CD4-positive, alpha-beta T cell treated with Interleukin-2 at 100 ng/mL for 4 hours (primary cell): ENCODE results near the gene PFDN4.

ENCODE experiments used
- DNase-seq: peaks from one replicate; pipeline ENCODE4 v3.0.0-alpha.2; 2020; ENCODE audit warnings: low spot score

PFDN4 gene

GRCh38 chr20:54173653-54174456, 34.0 kb upstream of the PFDN4 start, which contains the start of gene CYP24A1:
TSS of gene CYP24A1 (minus strand) at chr20:54173986. CDS start at chr20:54173579, 407 bp downstream.
- no peak for DNase-seq

DNA sequence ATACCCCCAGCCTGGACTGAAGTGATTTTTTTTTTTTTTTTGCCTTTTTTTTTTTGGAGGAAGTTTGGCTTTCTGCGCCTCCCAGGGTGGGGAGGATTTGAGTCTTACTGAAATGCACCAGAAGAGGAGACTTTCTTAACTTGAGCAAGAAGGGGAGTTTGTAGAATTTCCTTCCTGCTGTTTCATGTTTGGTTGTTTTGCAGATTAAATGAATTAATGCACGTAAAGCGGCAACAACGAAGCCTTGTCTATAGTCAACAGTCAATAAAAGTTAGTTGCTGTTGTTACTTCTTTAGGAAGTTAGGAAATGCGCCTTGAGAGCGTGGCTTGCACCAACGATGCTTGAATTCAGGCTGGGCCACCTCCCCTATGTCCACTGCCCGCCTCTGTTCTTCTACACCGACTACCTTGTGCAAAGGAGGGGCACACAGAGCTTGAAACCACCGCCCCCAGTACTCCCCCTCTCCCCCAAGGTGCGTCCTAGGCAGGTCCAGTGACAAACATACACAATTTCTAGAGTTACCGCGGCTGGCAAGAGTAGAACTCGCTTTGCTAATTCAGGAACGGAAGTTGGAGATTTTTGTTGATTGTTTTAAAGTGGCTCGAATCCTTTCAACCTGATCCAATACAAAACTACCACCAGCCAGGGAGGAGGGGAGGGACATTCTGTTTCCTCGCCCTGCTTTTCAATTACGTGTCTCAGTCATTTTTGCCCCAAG, 33.3 kb upstream of the PFDN4 start:
- no peak for DNase-seq

DNA sequence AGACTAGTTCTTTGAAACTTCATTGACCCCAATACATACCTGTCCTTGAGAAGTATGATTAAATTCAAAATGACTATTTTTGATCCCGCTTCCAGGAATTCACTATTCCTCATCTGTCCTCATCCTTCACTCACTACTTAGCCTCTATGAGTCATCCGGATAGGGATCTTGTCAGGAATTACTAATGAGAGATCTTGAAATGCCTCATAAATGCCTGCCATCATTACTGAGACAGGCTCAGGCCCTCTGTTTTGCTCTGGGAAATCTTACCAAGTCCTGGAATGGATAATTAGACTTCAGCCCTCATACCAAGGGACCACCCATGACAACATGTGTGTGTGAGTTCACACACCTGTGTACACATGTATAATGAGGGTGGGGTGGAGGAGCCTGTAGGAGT, 31.3 kb upstream of the PFDN4 start:
- DNase-seq, result no peak

GRCh38 chr20:54177378-54177777, 30.5 kb upstream of the PFDN4 start:
- no peak for DNase-seq

GRCh38 chr20:54178256-54178655, 29.6 kb upstream of the PFDN4 start:
- DNase-seq, result no peak

- no peak for DNase-seq
Observed at GRCh38 chr20:54179946-54180345, 27.9 kb upstream of the PFDN4 start.

DNA sequence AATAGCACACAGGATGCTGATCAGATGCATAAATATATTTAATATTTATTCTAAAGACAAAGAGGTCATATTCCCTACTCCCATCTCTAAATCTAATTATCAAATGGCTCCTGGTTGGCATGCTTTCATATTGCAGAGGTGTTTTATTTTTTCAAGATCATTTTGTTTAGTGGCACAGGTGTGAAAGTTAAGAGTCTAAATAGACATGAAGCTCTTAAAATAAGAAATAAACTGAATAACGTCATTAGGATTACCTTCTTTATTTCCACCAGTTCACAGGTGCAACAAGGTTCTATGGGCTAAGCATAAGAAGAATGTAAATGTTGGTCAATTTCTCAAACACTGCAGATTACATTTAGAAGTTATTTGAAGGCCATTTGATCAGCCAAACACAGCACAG, 27.0 kb upstream of the PFDN4 start:
- no peak for DNase-seq

DNA sequence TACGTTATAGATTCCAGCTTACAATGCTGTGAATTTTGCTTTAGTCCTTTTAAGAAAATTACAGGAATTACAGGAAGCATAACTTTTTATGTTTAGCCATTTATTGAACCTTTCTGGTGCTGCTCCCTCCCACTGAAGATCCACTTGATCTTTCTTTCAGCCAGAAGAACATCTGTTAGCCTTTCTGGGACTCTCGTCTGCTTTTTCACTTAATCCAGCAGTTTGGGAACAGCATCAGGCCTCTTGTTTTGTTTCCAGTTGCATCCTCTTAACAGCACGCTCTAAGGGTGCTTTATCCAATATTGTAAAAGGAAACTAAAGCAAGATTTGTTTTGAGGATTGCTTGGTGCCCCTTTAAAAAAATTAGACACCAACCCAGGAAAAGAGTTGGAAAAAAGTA, 23.8 kb upstream of the PFDN4 start:
- no peak for DNase-seq

GRCh38 chr20:54184904-54185626, 22.8 kb upstream of the PFDN4 start:
- DNase-seq, result no peak

DNA sequence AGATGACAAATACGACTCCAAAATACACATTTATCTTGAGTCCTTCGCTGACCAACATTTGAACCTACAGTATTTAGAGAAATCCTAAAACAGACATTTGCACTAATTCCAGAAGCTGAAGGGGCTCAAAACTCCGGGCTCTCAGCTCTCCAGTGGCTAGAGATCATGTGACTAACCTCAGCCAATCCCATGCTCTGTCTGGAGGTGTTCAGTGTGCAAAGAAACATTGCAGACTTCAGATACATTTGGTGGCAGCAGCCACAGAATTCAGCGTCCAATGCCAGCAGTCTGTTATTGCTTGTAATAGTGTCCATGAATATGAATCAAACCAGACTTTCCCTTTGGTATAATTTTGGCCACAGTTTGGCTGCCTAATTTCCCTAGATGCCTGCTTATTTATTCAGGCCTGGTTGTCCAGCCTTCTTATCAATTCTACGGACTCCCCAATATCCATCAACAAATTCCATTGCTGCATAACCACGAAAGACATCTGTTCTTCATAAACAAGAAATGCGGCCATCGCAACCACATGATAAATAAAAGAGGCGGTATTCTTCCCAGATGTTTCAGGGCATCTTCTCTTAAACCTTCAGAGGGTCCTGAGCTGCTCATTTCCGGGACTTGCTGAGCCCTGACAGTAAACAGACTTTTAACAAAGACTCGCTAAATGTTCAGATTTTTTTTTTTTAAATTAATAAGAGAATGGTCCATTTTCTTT, 19.6 kb upstream of the PFDN4 start:
- DNase-seq, result no peak

DNA sequence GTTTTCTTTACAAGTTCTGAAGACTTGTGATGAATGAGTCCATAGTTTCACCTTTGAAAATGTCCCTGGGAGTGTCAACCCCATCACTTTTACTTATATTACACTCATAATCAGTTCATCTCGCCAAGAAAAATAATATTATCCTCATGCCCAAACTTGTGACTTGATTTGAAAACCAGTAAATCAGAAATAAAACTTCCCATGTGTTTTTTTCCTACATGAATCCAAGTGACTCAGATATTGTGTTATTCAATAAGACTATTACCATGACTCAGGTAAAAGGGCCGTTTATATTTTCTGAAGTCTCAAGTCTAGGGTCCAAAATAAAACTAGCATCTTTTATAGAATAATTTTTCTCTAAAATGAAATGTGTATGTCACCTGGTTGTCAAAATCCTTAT, 18.3 kb upstream of the PFDN4 start:
- DNase-seq, result no peak

GRCh38 chr20:54190217-54190616, 17.7 kb upstream of the PFDN4 start:
- no peak for DNase-seq

- DNase-seq, result no peak
Observed at GRCh38 chr20:54193817-54194216, 14.1 kb upstream of the PFDN4 start.

DNA sequence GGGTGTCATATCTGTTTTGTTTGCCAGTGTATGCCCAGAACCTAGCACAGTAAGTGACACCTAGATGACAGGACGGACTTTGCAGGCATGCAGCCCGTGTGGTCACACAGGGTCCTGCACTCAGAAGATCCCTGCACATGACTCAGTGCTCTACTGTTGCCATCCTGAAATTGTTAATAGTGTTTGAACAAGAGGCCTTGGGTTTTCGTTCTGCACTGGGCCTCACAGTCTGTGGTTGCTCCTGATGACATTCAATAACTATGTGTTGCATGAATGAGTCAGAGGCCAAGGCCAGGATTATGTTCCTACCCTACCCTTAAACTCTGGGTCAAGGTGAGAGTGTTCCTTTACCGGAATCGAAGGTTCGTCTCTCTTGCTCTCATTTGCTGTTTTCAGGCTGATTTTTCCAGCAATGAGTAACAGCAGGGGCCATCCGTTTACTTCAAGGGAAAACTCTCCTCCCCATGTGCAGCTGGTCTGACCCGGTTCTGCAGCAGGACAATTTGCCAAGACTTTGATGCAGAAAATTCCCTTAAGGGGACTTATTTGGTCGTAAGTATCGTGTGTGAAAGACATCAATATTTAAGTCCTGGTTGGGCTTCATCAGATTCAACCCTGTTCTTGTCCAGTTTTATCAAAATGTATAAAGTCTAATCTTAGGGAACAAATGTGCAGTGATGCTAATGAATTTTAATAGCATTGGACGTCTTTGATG, 13.0 kb upstream of the PFDN4 start:
- no peak for DNase-seq

- DNase-seq, result no peak
Observed at GRCh38 chr20:54195483-54196472, 12.1 kb upstream of the PFDN4 start.

DNA sequence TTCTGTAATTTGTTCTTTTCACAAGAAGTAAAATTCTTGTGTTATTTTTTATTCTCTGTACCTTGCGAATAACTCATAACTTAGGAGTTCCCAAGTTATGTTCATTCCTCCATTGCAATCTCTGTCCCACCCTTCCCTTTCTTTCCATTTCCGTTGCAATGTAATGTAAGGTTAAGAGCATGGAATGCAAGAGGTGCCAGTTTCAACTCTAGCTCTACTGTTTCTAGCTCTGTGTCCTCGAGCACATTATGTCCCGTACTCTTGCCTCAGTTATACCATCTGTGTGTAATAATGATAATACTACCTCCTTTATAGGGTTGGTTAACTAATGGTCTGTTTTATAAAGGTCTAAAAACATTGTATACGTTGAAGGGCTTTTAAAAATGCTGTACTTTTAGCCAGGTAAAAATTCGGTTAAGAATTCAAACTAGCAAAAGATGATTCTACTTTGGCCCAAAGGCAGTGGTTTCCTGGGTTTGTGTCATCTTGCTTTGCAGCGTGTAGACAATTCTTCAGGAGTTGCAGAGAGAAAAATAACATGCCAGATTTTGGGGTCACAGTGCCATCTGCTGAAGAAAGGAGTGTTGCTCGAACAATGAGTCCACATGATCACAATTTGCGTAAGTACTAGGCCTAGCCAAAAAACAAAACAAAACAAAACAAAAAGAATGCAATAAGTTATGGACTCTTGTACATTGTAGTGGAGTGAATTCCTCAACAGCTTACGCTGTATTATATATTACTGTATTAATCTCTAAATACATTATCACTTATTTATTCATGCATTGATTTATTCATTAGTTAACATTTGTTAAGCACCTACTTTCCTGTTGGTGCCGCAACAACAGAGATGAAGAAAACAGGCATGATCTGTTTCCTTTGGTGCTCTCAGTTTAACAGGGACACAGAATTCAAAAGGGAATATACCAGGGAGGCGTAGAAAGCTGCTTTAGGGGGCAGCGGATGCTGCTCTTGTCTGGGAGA, 10.0 kb upstream of the PFDN4 start:
- DNase-seq, result peak; percentile 6

- no peak for DNase-seq
Observed at GRCh38 chr20:54199283-54199682, 8.6 kb upstream of the PFDN4 start.

- DNase-seq, result peak; percentile 70
Observed at GRCh38 chr20:54199721-54200176, 8.1 kb upstream of the PFDN4 start.
